GM12891 (cell line): Measurements from ENCODE around the gene MRFAP1.

Source experiments
- POLR2A ChIP-seq: IDR thresholded peaks from 2 replicates; pipeline ENCODE4 v1.6.1; 2011; ENCODE audit warnings: low read depth, low read length, control low read depth
- POLR2AphosphoS5 ChIP-seq: IDR thresholded peaks from 2 replicates; pipeline ENCODE4 v1.6.1; 2011; ENCODE audit warnings: low read depth, low read length, control low read depth
- POU2F2 ChIP-seq: IDR thresholded peaks from 2 replicates; pipeline ENCODE4 v1.6.1; 2011; ENCODE audit warnings: low read depth, mild to moderate bottlenecking, control low read depth, low read length, moderate library complexity
- SPI1 ChIP-seq: IDR thresholded peaks from 2 replicates; pipeline ENCODE4 v1.6.1; 2011; ENCODE audit warnings: low read depth, low read length, control low read depth

DNA sequence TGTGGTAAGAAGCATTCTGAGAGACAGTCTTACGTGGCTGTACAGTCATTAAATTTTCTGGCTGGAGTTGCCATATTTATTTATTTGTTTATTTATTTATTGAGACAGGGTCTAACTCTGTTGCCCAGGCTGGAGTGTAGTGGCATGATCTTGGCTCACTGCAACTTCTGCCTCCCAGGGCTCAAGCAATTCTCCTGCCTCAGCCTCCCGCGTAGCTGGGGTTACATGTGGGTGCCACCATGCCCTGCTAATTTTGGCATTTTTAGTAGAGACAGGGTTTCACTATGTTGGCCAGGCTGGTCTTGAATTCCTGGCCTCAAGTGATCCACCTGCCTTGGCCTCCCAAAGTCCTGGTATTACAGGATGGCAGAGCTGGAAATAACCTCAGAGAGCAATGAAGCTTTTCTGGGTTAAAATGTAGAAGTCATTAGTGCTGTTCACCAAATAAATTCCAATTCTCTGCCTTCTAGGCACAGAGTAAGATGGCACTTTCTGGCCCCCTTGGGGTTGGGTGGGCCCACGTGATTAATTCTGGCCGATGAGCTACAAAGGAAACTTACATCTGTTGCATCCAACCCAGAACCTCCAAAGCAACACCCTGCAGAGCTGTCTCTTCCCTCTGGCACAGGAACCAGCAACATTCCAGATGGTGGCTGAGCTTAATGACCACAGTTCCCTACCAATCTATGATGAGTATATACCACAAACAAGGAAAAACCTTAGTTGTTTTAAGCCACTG lies 4.5 kb downstream of the MRFAP1 start:
- no peak for TF ChIP-seq POLR2AphosphoS5
- no peak for TF ChIP-seq POLR2A
- no peak for TF ChIP-seq SPI1
- TF ChIP-seq POU2F2: no peak
